Prostate gland (tissue), 2 donors: ENCODE data around the gene DLEC1. TPM values are rescaled to one million over a fixed set of nuclear protein-coding genes. Genes with fewer than 3 reads are reported as not detected.
A peak's percentile ranks its signal among the peaks of the same experiment; 100 is the strongest.

ENCODE experiments used
- DNase-seq: peaks from one replicate; pipeline ENCODE4 v3.0.0-alpha.2; 2019; ENCODE audit warnings: low spot score
- H3K27ac ChIP-seq, 2 donors: fragments of 200-600 bp; sonication (generic); 2 replicates each; pipeline ENCODE4 v1.5.1; 2017 to 2019
- H3K27me3 ChIP-seq: fragments of 200-600 bp; sonication (generic); replicated peaks from 2 replicates; pipeline ENCODE4 v1.5.1; 2019; ENCODE audit not compliant: insufficient read depth
- H3K36me3 ChIP-seq, 2 donors: fragments of 200-600 bp; sonication (generic); 1 replicate in 1 of 2; 2 replicates in 1 of 2; pipeline versions ENCODE4 v1.5.1 to v1.8.1; 2017 to 2019
- H3K4me1 ChIP-seq: fragments of 200-600 bp; sonication (generic); replicated peaks from 2 replicates; pipeline ENCODE4 v1.5.1; 2019
- H3K4me3 ChIP-seq, 2 donors: fragments of 200-600 bp; sonication (generic); 2 replicates each; pipeline ENCODE4 v1.5.1; 2017 to 2019
- H3K9me3 ChIP-seq: fragments of 200-600 bp; sonication (generic); 2 replicates; pipeline ENCODE4 v1.5.1; 2017
- POLR2A ChIP-seq: fragments of 450-650 bp; IDR thresholded peaks from one replicate; pipeline ENCODE4 v1.6.1; 2016; ENCODE audit warnings: antibody characterized with exemption, mild to moderate bottlenecking
- POLR2AphosphoS5 ChIP-seq: sonication (generic); formaldehyde crosslinking; IDR thresholded peaks from one replicate; pipeline ENCODE4 v1.6.1; 2017; ENCODE audit warnings: antibody characterized with exemption
- WGBS: methylation state at CpG from one replicate; pipeline ENCODE4 v1.1.5; 2018; 5-methylcytosine and 5-hydroxymethylcytosine counted together
- intact Hi-C: fragments of 100-400 bp; cut with DNase I; formaldehyde crosslinking; loops from one replicate; pipeline ENCODE4 v1.14.2; 2022
- total RNA-seq, 2 donors: library from RNA; depleted of rRNA; stranded (reverse); fragments of >200 nt; gene quantifications; one replicate each; pipeline ENCODE4 v1.1.0, GENCODE V29; 2016
- TF ChIP-seq, protein P1 (sequence below), 4 experiments: fragments of 200-600 bp in 2 of 4; fragments of 450-650 bp in 2 of 4; sonication (generic) in 2 of 4; IDR thresholded peaks; 1 replicate in 3 of 4; 2 replicates in 1 of 4; pipeline ENCODE4 v1.5.1; 2016 to 2019; ENCODE audit warnings: antibody characterized with exemption in 4 of 4, mild to moderate bottlenecking in 2 of 4, moderate library complexity in 2 of 4

DLEC1 gene
- total RNA-seq, 2 donors from 2014 or later, result 0.32 to 13.1 TPM

DNA sequence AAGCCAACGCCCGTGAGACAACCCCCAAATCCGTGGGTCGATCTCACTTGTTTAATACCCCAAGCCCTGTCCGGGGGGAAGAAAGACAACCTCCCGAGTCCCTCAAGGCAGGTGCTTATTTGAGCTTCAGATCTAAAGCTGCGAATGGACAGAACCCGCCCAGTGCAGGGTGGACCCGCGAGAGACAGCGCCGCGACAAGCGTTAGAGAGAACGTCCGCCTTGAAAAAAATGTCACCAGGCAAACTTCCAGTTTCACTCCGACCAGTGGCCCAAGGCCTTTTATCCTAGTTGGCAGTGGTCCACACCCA lies 125.6 kb downstream of the DLEC1 start:
- H3K9me3 ChIP-seq, result no peaks in the 10 kb centered on the region
- H3K27me3 ChIP-seq, result no peaks in the 10 kb centered on the region
- no peaks in the 10 kb centered on the region for H3K36me3 ChIP-seq
- 2% methylated on average over 17 of the region's 17 CpGs for WGBS
- H3K27ac ChIP-seq, result peak overlapping the region; percentile 98 to 99
- TF ChIP-seq POLR2AphosphoS5, result no peak
- TF ChIP-seq, protein P1, sequence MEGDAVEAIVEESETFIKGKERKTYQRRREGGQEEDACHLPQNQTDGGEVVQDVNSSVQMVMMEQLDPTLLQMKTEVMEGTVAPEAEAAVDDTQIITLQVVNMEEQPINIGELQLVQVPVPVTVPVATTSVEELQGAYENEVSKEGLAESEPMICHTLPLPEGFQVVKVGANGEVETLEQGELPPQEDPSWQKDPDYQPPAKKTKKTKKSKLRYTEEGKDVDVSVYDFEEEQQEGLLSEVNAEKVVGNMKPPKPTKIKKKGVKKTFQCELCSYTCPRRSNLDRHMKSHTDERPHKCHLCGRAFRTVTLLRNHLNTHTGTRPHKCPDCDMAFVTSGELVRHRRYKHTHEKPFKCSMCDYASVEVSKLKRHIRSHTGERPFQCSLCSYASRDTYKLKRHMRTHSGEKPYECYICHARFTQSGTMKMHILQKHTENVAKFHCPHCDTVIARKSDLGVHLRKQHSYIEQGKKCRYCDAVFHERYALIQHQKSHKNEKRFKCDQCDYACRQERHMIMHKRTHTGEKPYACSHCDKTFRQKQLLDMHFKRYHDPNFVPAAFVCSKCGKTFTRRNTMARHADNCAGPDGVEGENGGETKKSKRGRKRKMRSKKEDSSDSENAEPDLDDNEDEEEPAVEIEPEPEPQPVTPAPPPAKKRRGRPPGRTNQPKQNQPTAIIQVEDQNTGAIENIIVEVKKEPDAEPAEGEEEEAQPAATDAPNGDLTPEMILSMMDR (IDR thresholded peaks at IDR 0.05), result no peak
- TF ChIP-seq POLR2A, result no peak
- no peaks in the 10 kb centered on the region for H3K4me1 ChIP-seq
- DNase-seq, result no peak
- intact Hi-C loops, result loop anchor here (2.0 kb wide), 1 partner anchor 26 kb away; the partner anchor contains the start of gene MYD88
- peak overlapping the region; percentile 97 for H3K4me3 ChIP-seq

DNA sequence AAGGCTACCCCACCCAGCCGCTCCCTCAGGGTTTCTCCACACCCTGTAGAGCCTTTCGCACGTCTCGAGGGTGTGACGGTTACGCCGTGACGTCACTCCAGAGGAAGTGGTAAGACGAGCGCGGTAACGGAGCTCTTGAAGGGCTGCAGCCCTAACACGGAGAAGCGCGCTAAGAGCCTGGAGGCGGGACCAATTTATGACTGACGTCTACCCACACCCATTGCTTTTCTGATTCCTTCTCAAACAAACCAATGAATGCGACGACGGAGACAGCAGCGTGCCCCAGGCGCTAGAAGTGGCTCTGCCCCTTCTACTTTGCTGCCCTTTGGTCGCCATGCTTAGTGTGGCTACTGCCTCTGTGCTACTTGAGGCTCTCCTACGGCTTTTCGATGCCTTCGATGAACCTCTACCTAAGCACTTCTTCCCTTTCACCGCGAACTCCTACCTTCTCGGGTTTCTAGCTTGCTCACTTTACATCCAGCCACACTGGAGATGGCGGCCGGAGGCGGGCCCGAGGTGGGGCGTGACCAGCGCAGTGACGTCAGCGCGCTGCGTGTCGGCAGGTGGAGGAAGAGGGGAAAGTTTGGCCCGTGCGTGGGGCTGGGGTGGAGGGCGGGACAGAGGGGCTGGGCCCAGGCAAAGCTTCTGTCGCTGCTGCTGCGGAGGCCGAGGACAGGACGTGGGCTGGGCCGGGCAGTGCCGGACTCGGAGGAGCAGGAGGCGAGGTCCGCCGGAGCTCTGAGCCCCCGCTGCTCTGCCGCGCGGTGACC lies 126.1 kb downstream of the DLEC1 start, which contains the start of gene OXSR1:
Gene OXSR1, plus strand, starts transcription at position 586 of the 770 bp plus-strand sequence. CDS start 340 bp downstream, outside the sequence.
- TF ChIP-seq POLR2A (peak; percentile 94), POLR2AphosphoS5 (peak; percentile 89)
- TF ChIP-seq, protein P1 (IDR thresholded peaks at IDR 0.05), result peak in 1 of 4 experiments; percentile 16
- H3K36me3 ChIP-seq, result no peaks in the 10 kb centered on the region
- peak within 1 kb of the TSS; percentile 97 for H3K4me3 ChIP-seq
- H3K9me3 ChIP-seq, result no peaks in the 10 kb centered on the region
- DNase-seq, result peak; percentile 99
- WGBS, result under 1% methylated on average over 56 of the region's 57 CpGs
- intact Hi-C loops, result loop anchor here (2.0 kb wide), 1 partner anchor 26 kb away; the partner anchor contains the start of gene MYD88
- no peaks in the 10 kb centered on the region for H3K27me3 ChIP-seq
- no peaks in the 10 kb centered on the region for H3K4me1 ChIP-seq
- H3K27ac ChIP-seq, result peak within 1 kb of the TSS; percentile 98 to 99

DNA sequence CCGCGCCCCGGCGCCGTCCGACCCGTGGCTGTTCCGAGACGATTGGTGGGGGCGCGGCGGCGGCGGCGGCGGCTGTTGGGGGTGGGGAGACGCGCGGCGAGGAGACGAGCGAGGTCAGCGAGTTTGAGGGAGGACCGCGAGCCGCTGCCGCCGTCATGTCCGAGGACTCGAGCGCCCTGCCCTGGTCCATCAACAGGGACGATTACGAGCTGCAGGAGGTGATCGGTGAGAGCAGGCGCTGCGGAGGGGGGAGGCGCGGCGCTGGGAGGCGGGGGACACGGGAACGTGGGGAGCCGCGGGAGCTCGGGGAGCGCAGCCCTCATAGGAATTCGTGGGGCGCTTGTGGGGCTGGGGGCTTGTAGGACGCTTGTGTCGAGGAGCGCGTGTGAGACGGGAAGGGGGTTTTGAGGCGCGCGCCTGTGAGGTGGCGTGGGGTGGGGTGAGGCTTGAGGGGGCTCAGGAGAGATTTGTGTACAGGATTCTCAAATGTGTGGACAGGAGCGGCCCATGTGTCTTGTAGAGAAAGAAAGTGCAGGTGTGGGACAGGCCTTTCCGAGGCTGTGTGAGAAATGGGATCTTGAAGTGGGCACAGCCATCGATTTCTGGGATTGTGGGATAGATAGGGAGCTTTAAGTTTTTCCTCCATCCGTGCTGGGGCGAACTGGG lies 126.8 kb downstream of the DLEC1 start:
- 1% methylated on average over 53 of the region's 62 CpGs for WGBS
- peak; percentile 52 for DNase-seq
- Histone ChIP-seq H3K36me3 (no peaks in the 10 kb centered on the region), H3K9me3 (no peaks in the 10 kb centered on the region), H3K4me3 (peak overlapping the region; percentile 97), H3K27ac (peak overlapping the region; percentile 98 to 99), H3K4me1 (no peaks in the 10 kb centered on the region), H3K27me3 (no peaks in the 10 kb centered on the region)
- TF ChIP-seq POLR2AphosphoS5 (no peak), POLR2A (no peak)
- TF ChIP-seq, protein P1 (IDR thresholded peaks at IDR 0.05), result no peak
- intact Hi-C loops, result loop anchor here (2.0 kb wide), 1 partner anchor 27 kb away; the partner anchor contains the start of gene MYD88

DNA sequence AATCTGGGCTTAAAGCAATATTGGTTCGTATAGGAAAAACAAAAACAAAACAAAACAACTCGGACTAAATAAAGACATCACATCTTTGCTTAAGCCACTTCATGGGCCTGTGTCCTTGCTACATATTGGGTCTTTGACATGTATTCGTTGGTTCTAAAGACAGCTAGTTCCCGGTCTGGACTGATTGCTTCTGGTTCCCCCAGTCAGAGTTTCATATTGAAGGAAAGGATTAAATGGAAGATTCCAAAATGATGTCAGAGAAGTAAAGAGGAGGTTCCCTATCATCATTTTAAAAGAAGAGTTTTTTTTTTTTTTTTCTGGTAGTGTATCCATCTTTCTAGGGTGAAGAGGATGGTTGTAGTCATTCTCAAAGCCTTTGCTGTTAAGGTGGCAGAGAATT lies 128.6 kb downstream of the DLEC1 start:
- Histone ChIP-seq H3K4me3 (no peak overlapping the region), H3K36me3 (no peaks in the 10 kb centered on the region), H3K4me1 (no peaks in the 10 kb centered on the region), H3K27ac (no peak overlapping the region), H3K27me3 (no peaks in the 10 kb centered on the region), H3K9me3 (no peaks in the 10 kb centered on the region)
- WGBS, result 90% methylated on average over 4 of the region's 4 CpGs
- intact Hi-C loops, result no loop called here
- TF ChIP-seq POLR2AphosphoS5 (no peak), POLR2A (no peak)
- TF ChIP-seq, protein P1 (IDR thresholded peaks at IDR 0.05), result no peak
- DNase-seq, result no peak
